NCI-H510A (cell line): ENCODE results near the gene ARHGAP6.
"Not testable (repeated sequence)": the region's sequence is repeated elsewhere in the genome, so short reads cannot be mapped to it uniquely, and the experiment has no call there.

Source experiments
- DNase-seq: peaks from one replicate; lab custom pipeline; 2025; lab: John Stamatoyannopoulos, UW

The ARHGAP6 gene

DNA sequence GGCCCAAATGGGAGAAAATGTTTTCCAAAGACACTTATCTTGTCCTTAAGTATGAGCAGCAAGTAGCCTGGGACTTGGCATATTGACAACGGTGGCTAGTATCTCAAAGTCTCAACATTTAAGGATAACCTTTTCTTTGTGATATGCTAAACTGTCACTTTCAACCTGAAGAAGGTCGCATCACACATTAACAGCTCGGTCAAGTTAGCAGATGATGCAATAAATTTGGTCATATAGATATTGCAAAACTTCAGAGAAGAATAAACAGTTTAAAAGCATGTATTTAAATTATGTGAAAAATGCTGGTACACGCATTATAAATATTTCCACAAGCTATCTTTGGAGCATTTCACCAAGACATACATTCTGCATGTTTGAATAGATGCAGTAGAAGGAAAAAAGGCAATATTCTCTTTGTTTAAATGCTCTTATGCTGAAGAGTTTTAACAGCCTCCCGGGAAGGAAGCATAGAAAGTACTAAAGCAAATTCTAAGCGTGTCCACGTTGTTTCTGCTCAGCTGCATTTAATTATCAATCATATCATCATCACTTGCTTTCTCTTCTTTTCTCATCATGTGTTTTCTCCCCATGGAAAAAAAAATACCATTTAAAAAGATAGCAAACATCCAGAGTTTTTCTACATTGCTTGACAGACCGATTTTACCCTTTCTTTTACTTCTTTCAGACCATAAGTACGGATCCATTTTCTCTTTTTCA is 24.2 kb downstream of the ARHGAP6 start:
- no peak for DNase-seq

DNA sequence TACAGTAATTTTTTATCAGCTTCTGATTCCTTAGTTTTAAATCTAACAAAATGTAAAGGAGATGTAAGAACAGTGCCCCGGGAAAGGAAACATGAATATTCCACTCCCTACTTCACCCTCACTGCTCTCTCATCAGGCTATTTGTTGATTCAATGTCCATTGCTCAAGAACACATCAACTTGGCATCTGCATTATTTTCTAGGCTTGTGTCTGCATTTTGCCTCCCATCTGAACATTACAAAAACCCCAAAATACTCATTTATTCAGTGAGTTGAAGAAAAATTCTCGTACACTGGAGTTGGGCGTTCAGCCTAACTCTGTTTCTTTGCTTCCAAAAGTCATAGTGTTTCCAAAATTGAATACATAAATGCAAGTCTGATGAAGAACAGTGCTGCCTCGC is 25.6 kb downstream of the ARHGAP6 start:
- DNase-seq, result no peak

DNA sequence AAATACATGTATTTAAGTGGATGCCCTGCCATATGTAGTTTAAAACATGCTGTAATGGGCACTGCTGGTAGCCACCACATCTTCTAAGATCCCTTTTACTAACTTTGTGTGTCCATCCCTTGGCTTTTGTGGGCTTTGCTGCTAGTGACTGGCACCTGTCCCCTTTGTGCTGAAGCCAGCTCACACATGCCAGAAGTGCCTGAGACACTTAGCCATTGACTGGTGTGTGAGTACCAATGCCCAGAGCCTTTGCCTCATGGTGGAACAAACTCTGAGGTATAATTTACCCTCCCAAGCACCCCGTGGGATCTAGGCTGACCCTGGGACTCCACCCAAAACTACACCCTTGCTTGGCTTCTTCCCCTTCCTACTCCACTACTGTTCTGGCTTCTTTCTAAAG is 33.0 kb downstream of the ARHGAP6 start:
- no peak for DNase-seq

DNA sequence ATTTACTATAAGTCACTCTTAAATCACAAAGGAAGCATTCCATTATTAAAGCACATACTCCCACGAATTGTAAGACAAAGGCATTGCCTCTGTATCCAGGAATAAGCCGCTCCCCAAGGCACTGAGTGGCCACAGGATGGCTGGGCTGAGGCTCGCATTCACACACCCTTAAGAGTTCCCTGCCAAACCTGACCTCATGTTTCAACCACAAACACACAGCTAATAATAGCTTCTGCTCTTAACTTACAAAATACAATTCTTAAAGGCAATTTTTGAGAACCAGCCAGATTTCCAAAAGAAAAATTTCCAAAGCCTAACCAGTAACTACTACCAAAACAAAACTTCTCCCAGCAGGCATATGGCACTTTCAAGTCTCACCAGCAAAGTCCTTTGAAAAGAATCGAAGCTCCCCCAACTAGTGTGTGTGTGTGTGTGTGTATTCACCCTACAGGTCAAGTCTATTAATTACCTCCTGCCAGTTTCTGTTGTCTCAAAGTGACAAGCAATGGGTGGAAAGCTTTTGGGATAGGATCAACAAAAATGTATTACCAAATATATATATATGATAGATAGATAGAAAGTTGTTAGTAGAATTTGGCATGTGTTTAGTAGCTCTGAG is 36.0 kb downstream of the ARHGAP6 start:
- no peak for DNase-seq

DNA sequence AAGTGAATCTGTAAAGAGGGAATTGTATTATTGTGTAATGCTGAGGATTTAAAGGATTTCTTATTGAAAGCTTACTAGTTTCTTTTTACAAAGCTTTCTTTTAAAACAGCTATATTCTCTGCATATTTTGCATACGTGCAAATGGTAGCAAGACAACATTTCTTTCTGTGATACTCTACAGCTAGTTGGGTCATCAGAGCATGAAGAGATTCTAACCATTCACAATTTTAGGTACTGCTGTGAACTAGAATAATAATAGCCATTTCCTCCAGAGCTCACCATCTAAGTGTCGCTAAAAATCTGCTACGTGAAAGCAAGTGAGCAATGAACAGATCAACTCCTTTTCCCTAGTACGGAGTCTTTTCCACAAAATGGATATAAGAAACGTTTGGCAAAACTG is 37.3 kb downstream of the ARHGAP6 start:
- no peak for DNase-seq

DNA sequence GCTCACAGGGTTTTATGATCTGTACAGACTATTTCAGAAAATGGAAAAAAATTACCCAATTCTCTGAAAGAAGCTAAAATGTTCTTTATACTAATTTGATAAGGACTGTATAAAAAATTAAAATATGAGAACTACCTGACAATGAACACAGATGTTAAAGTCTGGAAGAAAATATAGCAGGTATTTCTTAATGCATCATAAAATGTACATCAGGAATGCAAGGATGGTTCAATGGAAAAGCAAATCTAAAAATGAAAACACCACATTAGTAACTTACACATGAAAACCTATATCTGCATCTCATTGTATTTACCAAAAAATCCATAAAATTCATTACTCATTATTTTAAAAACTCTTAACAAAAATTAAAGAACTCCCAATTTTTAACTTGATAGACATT is 39.4 kb downstream of the ARHGAP6 start:
- no peak for DNase-seq

DNA sequence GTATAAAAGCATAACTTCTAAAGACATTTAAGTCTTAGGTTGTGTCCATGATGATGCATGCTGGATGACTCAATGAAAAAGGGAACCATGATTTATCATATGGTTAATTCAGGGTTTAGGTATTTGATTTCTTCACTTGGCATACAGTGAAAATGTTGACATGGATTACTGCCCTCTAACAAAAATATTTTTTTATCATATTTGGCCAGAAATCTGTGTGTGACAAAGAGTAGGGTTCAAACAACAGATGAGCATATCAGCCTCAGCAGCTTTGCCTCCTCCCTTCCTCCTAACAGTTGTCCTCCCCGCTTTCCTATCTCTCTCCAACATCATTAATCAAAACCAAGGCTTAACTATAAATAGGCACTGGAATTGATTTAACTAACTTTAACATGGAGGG is 46.3 kb downstream of the ARHGAP6 start:
- no peak for DNase-seq

DNA sequence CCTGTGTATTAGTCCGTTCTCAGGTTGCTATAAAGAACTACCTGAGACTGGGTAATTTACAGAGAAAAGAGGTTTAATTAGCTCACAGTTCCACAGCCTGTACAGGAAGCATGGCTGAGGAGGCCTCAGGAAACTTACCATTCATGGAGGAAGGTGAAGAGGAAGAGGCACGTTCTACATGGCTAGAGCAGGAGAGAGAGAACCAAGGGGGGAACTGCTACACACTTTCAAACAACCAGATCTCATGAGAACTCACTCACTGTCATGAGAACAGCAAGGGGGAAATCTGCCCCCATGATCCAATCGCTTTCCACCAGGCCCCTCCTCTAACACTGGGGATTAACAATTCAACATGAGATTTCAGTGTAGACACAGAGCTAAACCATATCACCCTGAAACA is 51.5 kb downstream of the ARHGAP6 start:
- DNase-seq, result not testable (repeated sequence)

DNA sequence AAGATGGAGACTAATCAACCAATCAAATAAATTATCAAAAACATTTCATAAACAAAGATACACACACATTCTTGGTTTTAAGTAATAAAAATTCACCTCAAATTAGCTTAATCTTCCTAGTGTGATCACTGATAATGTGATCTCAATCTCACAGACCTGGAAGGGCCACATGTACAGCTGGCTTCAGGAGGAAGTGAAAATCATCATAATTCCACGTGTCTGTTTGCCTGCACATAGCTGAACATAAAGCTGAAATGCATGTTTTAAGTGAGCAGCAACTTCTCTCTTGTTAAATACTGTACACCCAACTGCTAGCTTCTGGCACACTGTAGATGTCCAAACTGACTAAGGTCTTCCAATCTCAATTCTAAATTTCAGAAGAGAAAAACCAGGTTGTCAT is 53.8 kb downstream of the ARHGAP6 start:
- no peak for DNase-seq

DNA sequence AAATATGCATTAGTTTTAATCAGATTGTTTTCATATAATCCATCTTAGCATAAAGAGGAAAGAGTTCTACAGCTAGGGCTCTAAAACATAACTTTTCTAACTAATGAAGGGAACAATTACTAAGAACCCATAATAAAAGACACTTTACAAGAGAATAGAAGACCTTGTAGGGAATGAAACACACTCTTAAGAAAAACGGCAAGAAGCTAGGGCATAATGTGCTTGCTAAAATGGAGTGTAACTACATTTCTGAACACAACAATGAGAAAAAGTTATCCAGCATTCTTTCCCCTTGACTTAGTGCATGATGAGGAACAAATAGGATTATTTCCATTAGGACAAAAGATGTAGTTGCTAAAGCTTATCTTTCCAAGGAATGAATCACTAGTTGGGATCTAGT is 54.6 kb downstream of the ARHGAP6 start:
- no peak for DNase-seq

DNA sequence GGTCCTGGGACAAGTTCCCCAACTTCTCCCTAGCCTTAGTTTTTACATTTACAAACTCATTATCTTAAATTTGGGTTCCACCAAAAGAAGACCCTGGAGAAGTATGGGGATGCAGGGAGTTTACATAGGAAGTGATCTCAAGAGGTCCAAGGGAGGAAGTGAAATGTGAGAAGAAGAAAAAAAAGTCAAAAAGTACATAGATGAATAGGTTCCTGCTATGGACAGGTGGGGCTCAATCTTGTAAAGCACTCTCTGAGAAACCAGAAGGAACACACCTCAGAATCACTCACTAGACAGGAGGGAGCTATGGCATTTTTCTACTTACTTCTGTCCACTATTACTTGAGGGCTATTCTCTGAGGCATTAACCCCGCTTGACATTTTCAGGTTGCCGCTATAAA is 56.6 kb downstream of the ARHGAP6 start:
- no peak for DNase-seq

DNA sequence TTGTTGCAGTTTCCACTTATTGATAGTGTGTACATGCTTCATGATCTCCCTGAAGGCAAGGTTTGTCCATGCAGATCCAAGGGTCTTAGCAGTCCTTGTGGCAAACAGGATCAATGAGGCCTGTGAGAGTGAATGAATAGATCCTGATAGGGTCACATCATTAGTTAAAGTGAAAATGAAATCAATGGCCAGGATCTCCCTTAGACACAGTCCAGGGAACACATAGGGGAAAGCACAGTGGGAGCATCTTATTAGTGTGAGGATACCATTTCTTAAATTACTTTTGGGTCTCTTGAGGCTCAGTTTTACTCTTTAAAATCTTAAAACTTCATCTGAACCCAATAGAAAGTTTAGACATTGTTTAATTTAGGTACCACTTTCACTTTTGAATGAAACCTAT is 59.3 kb downstream of the ARHGAP6 start:
- no peak for DNase-seq

DNA sequence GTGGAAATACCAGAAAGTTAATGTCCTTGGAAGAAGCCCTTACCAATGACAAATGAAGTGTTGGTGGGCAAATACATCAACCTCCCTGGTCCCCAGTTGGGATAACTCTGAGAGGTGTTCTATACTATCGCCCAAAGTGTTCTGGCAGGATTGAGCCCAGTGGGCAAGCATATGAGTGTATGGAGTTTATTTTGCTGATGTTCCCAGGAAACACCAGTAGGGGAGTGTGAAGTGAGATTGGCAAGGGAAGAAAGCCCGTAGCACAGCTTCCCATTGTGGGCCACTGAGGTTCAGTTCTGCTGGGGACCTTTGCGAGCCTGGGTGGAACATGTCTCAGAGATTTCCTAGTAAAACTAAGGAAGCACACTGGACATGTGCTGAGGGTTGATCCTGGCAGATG is 65.1 kb downstream of the ARHGAP6 start:
- no peak for DNase-seq

DNA sequence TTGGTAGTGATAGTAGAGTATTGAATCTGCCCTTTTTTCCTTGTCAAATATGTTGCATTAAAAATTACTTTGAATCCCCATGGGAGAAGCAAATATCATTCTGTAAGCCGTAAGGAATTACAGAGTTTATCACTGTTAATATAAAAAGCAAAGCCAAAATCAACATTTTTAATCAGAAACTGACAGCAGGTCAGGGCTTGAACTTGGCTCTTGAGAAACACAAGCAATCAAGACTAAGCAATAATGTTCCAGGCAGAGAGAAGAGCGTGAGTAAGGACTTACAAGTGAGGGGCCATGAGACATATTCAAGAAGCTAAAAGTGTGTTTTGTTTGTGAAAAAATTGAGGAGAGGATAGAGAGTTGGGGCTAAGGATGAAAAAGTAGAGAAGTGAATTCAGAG is 68.2 kb downstream of the ARHGAP6 start:
- DNase-seq, result no peak

DNA sequence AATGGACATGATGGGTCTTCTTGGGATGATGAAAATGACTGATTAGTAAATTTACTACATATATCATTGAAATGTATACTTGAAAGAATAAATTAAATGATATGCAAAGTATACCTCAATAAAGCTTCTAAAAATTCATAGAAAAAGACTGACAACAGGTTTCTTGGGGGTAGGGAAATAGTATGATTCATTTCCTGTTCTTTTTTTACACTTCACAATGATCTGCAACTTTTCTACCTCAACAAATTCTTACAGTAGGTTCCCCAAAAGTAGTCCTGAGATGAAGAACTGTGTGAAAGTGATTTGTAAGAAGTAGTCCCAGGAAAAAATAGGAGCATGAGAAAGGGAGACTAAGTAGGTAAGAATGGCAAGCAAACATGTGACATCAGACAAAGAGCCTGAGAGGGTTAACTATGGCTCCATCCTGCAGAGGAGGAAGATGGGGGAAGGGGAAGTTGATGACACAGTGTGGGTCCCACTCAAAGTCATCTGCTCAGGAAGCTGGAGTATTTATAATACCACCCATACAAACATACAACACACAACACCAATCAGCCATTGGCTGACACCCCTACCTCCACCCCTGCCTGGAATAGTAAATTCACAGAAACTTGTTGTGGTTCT is 73.9 kb downstream of the ARHGAP6 start:
- DNase-seq, result no peak

DNA sequence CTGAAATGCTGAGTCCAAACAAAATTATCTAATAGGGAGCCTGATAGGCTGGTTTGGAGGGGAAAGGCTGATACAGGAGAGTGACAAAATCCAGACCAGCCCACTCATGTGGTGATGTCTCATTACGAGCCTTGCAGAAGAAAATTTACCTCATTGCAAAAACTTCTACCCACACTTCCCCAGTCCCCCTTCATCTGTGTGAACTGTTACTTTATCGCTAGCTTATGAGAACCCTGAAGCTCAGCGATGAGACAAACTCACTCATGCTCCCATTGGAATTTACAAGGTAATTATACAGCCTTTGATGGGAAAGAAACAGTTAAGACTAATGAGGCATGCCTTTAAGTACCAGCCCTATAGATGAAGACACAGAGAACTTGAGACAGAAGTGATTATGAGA is 76.1 kb downstream of the ARHGAP6 start:
- DNase-seq, result no peak

DNA sequence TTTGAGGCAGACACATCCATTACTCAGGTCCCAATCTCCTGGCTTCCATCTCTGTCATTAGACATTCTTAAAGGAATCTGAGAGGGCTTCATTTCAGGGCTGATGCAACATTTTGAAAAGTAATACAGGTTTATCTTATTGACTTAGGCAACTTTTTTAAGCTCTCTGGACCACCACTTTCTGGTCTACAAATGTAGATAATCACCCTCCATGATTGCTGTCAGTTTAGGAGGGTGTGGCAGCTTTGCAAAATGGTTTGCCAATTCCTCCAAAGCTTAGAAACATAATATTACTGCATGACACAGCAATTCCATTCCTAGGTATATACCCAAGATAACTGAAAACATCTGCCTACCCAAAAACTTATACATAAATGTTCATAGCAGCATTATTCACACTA is 77.6 kb downstream of the ARHGAP6 start:
- no peak for DNase-seq

DNA sequence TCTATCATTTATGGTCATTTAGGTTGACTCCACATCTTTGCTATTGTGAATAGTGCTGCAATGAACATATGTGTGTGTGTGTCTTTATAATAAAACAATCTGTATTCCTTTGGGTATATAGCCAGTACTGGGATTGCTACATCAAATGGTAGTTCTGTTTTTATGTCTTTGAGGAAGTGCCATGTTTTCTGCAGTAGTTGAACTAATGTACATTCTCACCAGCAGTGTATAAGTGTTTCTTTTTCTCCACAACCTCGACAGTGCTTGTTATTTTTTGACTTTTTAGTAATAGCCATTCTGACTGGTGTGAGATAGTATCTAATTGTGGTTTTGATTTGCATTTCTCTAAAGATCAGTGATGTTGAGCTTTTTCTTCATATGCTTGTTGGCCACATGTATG is 80.5 kb downstream of the ARHGAP6 start:
- no peak for DNase-seq

DNA sequence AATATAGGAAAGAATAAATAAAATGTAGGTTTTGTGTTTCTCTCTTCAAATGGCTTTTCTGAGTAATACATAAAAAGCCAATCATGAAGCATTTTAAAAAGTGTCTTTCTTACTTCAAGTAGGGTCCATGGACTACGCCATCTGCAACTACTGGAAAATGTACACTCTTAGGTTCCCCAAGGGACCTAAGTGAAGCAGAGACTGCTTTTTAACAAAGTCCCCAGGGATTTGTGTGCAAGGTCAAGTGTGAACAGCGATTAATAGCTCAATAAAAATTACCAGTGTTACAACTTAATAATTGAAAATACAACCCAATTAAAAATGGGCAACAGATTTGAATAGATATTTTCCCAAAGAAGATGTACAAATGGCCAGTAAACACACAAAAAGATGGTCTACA is 84.9 kb downstream of the ARHGAP6 start:
- DNase-seq, result no peak

DNA sequence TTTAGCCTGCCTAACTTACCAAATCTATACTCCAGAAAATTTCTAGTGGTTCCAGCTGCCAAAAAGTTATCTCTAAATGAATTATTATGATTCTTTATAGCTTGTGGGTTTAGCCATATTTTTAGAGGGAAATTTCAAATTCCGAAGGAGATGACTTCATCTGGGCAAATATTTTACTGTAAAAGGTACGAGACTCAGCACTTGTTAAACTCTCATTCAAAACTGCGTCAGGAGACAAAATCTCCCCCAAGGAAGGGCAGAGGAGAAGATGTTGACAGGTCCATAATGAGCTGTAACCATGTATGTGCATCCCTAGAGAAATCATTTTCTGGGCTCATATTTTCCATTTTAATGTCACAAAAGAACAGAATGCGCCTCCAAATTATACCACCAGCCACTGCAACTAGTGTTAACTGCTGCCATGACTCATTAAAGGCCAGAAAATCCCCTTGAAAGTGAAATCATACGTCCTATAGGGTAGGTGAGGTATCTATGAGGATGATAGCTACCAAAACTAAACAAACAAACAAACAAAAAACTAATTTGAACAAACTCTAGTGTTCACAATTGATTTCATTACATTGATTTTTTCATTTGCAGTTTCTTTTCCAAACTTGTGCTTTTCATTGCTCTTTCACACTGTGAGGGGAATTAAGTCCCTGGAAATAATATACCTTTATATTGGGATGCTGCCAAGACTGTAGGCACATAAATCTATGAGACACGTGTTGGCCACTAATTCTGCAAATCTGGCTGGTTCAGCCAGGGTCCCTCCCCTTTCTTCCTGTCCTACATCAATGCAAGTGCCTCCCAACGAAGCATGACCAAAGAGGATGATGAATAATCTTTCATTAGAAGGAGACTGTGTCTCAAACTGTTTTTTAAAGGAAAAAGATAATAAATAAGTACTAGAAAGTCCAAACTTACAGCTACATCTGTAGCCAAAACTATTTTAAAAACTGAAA is 85.8 kb downstream of the ARHGAP6 start:
- no peak for DNase-seq

DNA sequence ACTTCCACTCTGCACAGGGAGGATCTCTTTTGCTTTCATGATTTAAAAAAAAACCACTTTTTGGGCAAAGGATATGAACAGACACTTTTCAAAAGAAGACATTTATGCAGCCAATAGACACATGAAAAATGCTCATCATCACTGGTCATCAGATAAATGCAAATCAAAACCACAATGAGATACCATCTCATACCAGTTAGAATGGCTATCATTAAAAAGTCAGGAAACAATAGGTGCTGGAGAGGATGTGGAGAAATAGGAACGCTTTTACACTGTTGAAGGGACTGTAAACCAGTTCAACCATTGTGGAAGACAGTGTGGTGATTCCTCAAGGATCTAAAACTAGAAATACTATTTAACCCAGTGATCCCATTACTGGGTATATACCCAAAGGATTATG is 87.4 kb downstream of the ARHGAP6 start:
- not testable (repeated sequence) for DNase-seq

DNA sequence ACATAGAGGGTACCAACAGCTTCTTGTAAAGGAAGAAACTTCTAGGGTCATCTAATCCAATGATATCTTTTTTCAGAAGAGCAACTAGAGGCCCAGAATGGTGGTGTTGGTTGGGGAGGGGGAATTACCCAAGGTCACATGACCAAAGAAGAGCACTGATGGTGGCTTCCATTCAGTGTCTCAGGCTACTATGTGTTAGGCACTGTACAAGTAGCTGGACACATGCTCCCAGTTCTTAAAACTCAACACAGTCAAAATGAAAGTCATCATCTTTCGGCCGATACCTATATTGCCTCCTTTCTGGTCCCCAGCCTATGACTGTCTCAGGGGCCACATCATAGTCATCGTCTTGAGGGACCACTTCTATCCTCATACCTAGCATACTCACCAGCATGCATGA is 88.1 kb downstream of the ARHGAP6 start:
- DNase-seq, result no peak

DNA sequence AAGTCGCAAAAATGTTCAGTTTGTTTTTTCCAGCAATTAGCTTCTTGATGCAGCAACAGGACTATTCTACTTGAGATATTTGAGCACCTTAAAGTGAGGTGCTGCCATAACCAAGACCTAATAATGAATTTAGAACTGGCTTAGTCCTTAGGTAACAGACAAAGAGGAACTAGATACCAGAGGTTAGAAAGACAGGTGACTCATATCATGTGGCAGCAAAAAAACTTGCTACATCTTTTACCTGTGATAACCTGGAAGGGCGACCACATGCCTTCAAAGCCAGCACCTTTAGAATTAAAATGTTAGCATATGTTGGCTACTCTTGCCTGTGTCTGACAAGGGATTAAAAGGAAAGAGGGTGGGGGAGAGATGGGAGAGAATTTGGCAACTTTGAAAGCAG is 90.4 kb downstream of the ARHGAP6 start:
- no peak for DNase-seq
